AG08396 (cell line): Measurements from ENCODE around the gene TRIP13.

Experiments
- DNase-seq: peaks from one replicate; pipeline ENCODE4 v3.0.0; 2012; ENCODE audit warnings: low spot score, mixed read lengths

Gene TRIP13

GRCh38 chr5:854966-855743, 37.5 kb upstream of the TRIP13 start:
- DNase-seq, result no peak

GRCh38 chr5:855771-856530, 36.7 kb upstream of the TRIP13 start:
- DNase-seq, result no peak

- DNase-seq, result no peak
These were observed 35.9 kb upstream of the TRIP13 start for GRCh38 chr5:856531-857425.

- no peak for DNase-seq
These were observed 34.0 kb upstream of the TRIP13 start for GRCh38 chr5:858726-859125.

- no peak for DNase-seq
These were observed 33.3 kb upstream of the TRIP13 start for GRCh38 chr5:859391-859790.

- no peak for DNase-seq
These were observed 32.8 kb upstream of the TRIP13 start for GRCh38 chr5:859798-860296.

GRCh38 chr5:860506-861150, 32.1 kb upstream of the TRIP13 start:
- no peak for DNase-seq

- no peak for DNase-seq
These were observed 31.0 kb upstream of the TRIP13 start for GRCh38 chr5:861442-862366.

- DNase-seq, result no peak
These were observed 30.1 kb upstream of the TRIP13 start for GRCh38 chr5:862367-863243.

- DNase-seq, result no peak
These were observed 29.4 kb upstream of the TRIP13 start for GRCh38 chr5:863244-863805.

GRCh38 chr5:864492-865167, 28.1 kb upstream of the TRIP13 start:
- peak; percentile 55 for DNase-seq

- no peak for DNase-seq
These were observed 27.5 kb upstream of the TRIP13 start for GRCh38 chr5:865168-865521.

- DNase-seq, result no peak
These were observed 26.9 kb upstream of the TRIP13 start for GRCh38 chr5:865771-866170.

GRCh38 chr5:867300-867870, 25.3 kb upstream of the TRIP13 start:
- DNase-seq, result no peak

GRCh38 chr5:868428-869135, 24.1 kb upstream of the TRIP13 start:
- DNase-seq, result no peak

- DNase-seq, result no peak
These were observed 21.7 kb upstream of the TRIP13 start for GRCh38 chr5:870956-871355.

GRCh38 chr5:871596-872298, 20.9 kb upstream of the TRIP13 start:
- DNase-seq, result no peak
